CD4-positive, alpha-beta T cell treated with Interleukin-6 at 100 ng/mL for 8 hours (primary cell): ENCODE data around the gene WWTR1.

Experiments
- DNase-seq: peaks from one replicate; pipeline ENCODE4 v3.0.0-alpha.2; 2020; ENCODE audit warnings: mixed read lengths, low spot score

Gene WWTR1

GRCh38 chr3:149495581-149496125 lies 162.2 kb downstream of the WWTR1 start:
- DNase-seq = no peak

GRCh38 chr3:149494759-149495580 lies 162.9 kb downstream of the WWTR1 start:
- DNase-seq = no peak

GRCh38 chr3:149494022-149494758 lies 163.6 kb downstream of the WWTR1 start:
- no peak for DNase-seq

- no peak for DNase-seq
Measured at GRCh38 chr3:149493315-149494021, 164.4 kb downstream of the WWTR1 start.

- no peak for DNase-seq
Measured at GRCh38 chr3:149490260-149490971, 167.4 kb downstream of the WWTR1 start.

- no peak for DNase-seq
Measured at GRCh38 chr3:149489060-149489690, 168.7 kb downstream of the WWTR1 start.

GRCh38 chr3:149487598-149488197 lies 170.1 kb downstream of the WWTR1 start:
- no peak for DNase-seq

- no peak for DNase-seq
Measured at GRCh38 chr3:149486726-149487125, 171.1 kb downstream of the WWTR1 start.

- no peak for DNase-seq
Measured at GRCh38 chr3:149481491-149481890, 176.3 kb downstream of the WWTR1 start.

GRCh38 chr3:149481056-149481455 lies 176.8 kb downstream of the WWTR1 start:
- DNase-seq = no peak

- DNase-seq = no peak
Measured at GRCh38 chr3:149480326-149481017, 177.4 kb downstream of the WWTR1 start.

- DNase-seq = no peak
Measured at GRCh38 chr3:149479621-149480325, 178.1 kb downstream of the WWTR1 start.

GRCh38 chr3:149476225-149476624 lies 181.6 kb downstream of the WWTR1 start:
- no peak for DNase-seq

- no peak for DNase-seq
Measured at GRCh38 chr3:149475451-149476060, 182.3 kb downstream of the WWTR1 start.

- DNase-seq = no peak
Measured at GRCh38 chr3:149474250-149474817, 183.5 kb downstream of the WWTR1 start, which contains the start of gene TM4SF4. Gene TM4SF4 (plus strand): TSS chr3:149474697. CDS start chr3:149474878, 181 bp downstream.

GRCh38 chr3:149473357-149474249 lies 184.2 kb downstream of the WWTR1 start:
- DNase-seq = no peak

- no peak for DNase-seq
Measured at GRCh38 chr3:149472030-149472797, 185.6 kb downstream of the WWTR1 start.
